Suppressor macrophage treated with lipopolysaccharide for 1 hour (primary cell): ENCODE results near the gene MARF1.
"Not testable (repeated sequence)": the region's sequence is repeated elsewhere in the genome, so short reads cannot be mapped to it uniquely, and the experiment has no call there.

Source experiments
- DNase-seq, 3 donors: peaks; one replicate each; pipeline ENCODE4 v3.0.0-alpha.2; 2020 to 2022

Gene MARF1

DNA sequence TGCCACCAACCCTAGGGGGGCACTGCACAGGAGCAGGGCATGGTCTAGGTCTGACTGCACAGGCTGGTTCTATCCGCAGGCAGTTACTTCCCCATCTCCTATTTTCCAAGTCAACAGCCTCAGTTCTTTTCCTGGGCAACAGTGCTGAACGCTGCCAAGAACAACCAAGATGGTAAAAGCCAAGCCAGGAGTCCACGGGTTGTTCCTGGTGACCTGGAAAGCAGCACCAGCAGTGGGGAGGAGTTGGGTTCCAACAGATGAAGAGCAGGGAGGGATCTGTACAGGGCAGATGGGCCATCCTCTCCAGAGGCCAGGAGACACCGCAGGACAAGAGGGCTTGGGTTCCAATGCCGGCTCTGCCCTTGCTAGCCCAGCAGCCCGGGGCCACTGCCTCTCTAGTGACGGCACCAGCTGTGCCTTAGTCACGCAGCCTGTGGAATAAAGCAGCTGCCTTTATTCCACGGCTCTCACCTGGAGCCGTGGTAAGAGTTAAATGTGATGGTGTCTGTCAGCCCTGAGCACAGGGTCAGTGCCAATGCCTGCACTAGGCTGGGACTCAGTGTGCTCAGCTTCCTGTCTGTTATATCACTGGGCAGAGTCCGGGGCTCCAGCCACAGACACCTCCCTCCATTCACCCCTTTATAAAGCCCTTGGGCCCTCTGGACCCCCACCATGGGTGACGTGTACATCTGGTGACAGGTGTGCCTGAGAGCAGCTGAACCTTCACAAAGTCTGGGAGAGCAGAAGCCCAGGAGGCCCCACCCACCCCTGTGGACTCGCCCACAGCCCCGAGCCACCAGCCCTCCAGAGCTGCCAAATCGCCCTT, 44.9 kb downstream of the MARF1 start:
- DNase-seq: no peak

- no peak for DNase-seq
These were observed 45.8 kb downstream of the MARF1 start for GRCh38 chr16:15597135-15597534.

GRCh38 chr16:15594711-15595320, 48.1 kb downstream of the MARF1 start:
- peak; percentile 22 to 51 (median 32) for DNase-seq

- peak; percentile 82 to 90 (median 85) for DNase-seq
These were observed 49.7 kb downstream of the MARF1 start for GRCh38 chr16:15593235-15593634.

GRCh38 chr16:15592324-15592723, 50.6 kb downstream of the MARF1 start:
- DNase-seq: no peak

- DNase-seq: no peak
These were observed 55.7 kb downstream of the MARF1 start for GRCh38 chr16:15587152-15587825.

DNA sequence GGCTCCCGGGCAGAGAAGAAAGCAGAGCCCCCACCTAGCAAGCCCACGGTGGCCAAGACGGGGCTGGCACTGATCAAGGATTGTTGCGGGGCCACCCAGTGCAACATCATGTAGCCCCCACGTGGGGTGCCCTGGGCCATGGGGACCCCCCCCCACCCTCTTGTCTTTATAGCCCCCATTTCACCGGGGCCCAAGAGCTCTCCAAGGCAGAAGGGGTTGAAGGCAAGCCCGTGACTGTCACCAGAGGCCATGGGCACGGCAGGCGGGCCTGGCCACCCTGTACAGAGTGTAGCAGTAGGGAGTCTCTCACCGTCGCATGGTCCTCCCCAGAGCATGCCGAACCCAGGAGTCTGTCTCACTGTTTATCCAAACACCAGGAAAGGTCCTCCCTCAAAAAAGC, 56.2 kb downstream of the MARF1 start:
- DNase-seq: no peak

DNA sequence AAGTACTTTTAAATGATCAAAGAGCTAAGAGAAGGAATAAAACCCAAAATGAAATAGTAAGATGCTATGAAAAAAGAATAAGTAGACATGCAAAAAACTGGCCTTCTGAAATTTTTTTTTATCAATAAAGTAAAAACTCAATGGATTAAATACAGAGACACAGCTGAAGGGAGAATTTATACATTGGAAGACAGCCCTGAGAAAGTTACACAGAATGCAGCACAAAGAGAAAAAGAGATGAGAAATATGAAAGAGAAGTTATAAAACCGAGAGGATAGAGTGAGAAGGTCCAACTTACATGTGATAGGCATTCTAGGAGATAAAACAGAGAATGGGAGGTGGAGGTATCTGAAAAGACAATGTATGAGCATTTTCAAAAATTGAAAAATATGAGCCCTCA, 57.0 kb downstream of the MARF1 start:
- no peak for DNase-seq

- DNase-seq: no peak
These were observed 59.4 kb downstream of the MARF1 start for GRCh38 chr16:15583526-15583925.

GRCh38 chr16:15581127-15581815, 61.7 kb downstream of the MARF1 start:
- DNase-seq: no peak

DNA sequence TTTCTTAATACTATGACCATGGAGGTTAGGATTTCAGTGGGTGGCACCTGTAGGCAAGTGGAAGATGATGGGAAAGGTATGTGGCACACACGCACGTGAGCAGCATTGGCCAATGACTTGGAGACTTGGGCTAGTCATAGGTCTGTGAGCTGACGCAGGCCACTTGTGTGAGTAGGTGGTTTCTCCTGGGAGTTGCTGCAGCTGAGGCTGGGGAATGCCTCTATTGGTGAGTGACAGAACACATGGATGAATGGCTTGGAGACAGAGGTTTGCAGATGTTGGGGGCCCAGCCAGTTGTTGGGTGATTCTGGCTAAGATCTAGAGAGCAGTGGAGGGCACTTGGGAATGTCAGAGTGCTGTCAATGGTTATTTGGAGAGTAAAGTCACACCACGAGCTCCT, 64.1 kb downstream of the MARF1 start:
- no peak for DNase-seq

- DNase-seq: no peak
These were observed 65.7 kb downstream of the MARF1 start for GRCh38 chr16:15576960-15577958.

DNA sequence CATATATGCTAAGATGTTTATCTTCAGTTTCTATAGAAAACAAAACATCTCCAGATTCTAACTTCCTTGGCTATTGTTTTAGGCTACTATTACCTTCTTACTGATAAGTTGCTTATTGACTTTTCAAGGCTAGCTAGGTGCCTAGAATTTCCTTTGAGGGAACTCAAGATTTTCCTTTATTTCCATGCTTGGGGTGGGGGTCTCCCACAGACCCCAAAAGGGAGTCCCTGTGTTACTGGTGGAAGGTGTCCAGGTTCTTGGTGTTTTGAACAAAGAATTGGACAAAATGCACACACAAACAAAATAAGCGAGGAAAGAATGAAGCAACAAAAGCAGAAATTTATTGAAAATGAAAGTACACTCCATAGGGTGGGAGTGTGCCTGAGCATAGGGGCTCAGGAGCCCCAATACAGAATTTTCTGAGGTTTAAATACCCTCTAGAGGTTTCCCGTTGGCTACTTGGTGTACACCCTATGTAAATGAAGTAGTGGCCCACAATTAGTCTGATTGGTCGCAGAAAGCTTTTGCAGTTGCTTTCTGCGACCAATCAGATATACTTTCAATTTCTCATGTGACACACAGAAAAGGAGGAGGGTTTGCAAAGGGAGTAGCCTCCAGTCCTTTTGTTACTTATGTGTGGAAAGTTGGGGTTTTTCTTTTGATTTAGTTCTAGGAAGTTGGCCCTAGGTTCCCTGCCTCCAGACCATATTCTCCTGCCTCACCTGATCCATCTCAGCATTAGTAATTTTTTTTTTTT, 67.5 kb downstream of the MARF1 start:
- DNase-seq: peak in 1 of 3 donors; percentile 27

DNA sequence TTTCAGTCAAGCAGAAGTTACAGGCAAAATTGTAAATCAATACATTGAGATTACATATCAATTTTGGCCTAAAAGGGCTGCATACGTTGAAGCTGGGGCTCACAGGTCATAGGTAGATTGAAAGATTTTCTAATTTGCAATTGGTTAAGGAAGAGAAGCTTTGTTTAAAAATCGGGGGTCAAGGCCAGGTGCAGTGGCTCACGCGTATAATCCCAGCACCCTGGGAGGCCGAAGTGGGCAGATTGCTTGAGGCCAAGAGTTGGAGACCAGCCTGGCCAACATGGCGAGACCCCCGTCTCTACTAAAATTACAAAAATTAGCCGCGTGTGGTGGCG, 68.4 kb downstream of the MARF1 start:
- no peak for DNase-seq

- not testable (repeated sequence) for DNase-seq
These were observed 68.9 kb downstream of the MARF1 start for GRCh38 chr16:15573896-15574613.

DNA sequence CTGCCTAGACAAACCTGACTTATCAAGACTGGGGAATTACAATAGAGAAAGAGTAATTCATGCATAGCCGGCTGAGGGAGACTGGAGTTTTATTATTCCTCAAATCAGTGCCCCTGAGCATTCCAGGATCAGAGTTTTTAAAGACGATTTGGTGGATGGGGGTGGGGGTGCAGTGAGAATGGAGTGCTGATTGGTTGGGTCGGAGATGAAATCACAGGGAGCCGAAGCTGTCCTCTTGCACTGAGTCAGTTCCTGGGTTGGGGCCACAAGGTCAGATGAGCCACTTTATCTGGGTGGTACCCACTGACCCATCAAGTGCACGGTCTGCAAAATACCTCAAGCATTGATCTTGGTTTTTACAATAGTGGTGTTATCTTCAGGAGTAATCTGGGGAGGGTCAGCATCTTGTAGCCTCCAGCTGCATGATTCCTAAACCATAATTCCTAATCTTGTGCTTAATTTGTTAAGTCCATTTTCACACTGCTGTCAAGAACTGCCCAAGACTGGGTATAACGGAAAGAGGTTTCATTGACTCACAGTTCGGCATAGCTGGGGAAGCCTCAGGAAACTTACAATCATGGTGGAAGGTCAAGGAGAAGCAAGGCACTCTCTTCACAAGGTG, 69.6 kb downstream of the MARF1 start:
- DNase-seq: no peak

- peak in 2 of 3 donors; percentile 36 to 45 for DNase-seq
These were observed 70.5 kb downstream of the MARF1 start for GRCh38 chr16:15572329-15573001.

DNA sequence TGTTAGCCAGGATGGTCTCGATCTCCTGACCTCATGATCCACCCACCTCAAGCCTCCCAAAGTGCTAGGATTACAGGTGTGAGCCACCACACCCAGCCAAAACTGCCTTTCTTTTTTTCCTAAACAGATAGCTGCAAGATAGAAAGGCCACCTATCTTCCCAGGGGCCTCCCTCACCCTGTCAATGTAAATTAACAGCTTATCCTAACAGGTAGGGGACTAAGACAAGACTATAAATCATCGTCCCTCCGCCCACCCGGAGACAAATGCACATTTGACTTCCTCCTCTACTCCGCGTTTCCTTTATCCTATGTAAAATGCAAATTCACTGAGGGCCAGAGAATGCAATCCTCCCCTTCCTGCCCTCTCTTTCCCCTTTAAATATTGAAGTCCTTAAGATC, 71.4 kb downstream of the MARF1 start:
- DNase-seq: peak; percentile 41 to 51 (median 50)

DNA sequence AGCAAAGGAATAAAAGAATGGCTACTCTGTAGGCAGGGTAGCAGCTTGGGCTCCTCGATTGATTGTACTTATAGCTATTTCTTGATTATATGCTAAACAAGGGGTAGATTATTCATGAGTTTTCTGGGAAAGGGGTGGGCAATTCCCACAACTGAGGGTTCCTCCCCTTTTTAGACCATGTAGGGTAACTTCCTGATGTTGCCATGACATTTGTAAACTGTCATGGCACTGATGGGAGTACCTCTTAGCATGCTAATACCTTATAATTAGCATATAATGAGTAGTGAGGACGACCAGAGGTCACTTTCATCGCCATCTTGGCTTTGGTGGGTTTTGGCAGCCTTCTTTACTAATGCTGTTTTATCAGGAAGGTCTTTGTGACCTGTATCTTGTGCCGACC, 72.3 kb downstream of the MARF1 start:
- not testable (repeated sequence) for DNase-seq

DNA sequence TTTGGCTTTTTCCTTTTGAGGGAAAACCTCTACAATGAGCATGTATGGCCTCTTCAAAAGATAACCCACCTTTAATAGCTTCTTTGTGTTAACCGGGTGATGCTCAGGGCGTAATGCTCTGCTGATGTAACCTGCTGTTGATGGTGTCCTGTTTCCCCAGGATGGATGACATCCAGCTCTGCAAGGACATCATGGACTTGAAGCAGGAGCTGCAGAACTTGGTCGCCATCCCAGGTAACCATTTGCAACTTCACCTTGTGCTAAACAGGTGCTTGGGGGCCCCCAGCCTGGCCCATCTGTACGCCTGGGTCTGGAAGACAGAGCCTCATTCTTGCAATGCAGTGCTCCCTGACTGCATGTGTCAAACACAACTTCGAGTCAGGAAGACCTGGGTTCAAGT, 75.1 kb downstream of the MARF1 start:
- no peak for DNase-seq
